Fibroblast of peridontal ligament (primary cell): ENCODE measurements around the gene IL36RN.

ENCODE experiments used
- DNase-seq: peaks from one replicate; pipeline ENCODE4 v3.0.0-alpha.2; 2010; ENCODE audit errors: extremely low read depth

IL36RN gene

GRCh38 chr2:113058998-113059960, at the start of gene IL36RN:
Gene IL36RN, plus strand, starts transcription at chr2:113059198. Its CDS starts 241 bp downstream, at chr2:113059439.
- DNase-seq: no peak

DNA sequence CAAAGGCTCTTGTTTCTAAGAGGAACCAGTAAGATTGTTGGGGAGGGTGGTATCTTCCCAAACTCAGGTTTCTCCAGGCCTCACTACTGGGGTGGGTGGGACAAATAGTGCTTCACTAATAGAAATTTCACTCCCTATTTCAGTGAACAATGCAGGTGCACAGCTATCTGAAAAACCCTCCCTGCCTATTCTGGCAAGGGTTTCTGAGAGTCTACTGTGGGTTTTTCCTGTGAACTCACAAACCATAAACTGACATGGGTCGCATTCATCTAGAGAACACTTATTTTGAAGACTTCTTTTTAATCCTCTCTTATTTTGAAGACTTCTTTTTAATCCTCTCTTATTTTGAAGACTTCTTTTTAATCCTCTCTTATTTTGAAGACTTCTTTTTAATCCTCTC, 49.4 kb upstream of the IL36RN start:
- DNase-seq: no peak

DNA sequence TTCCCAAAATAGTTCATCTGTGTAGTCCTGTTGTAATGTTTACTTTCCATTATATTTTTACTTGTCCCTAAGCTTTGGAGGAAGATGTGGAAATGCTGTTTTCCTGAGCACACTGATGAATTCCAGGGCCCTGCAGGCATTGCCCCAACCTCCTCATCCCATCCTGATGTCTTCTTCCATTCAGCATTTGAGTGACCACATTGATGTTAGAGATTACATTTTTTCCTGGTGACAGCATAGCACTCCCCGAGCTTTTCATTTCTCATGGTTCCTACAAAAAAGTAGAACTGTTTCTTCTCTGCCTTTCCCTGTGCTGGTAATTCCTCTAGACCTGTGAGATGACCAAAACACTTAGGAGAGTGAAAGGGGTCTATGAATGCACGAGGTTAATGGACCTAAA, 48.9 kb upstream of the IL36RN start:
- DNase-seq: no peak

GRCh38 chr2:113011108-113011507, 47.9 kb upstream of the IL36RN start:
- no peak for DNase-seq

DNA sequence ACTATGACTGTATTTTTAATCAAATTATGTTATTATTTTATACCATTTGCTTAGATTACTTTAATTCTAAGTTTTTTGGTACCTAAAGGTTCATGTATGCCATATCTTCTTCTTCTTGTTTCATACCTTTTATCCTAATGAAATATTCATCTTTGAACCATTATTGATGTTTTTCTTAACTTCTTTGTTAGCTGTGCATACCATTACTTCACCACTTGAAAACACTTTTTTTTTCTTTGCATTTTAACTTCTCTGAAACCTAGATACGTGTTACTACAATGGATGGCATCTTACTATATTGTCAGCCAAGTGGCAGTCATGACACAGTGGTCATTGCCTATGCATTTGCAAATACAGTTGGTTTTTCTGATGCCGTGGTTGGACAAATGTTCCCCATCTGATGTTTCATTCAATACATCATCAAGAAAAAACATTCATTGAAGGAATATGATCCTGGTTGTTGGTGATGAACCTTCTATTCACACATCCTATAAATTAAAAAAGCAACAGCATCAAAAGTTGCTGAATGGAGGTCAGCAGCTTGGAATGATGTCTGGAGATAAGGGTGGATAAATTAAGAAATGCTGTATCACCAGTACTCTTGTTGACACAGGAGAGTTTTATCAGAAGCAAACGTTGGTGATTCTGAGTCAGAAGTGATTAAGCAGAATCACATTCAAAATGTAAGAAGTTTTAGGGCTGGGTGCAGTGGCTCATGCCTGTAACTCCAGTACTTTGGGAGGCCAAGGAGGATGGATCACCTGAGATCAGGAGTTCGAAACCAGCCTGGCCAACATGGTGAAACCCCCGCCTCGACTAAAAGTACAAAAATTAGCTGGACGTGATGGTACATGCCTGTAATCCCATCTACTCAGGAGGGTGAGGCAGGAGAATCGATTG, 46.3 kb upstream of the IL36RN start:
- DNase-seq: no peak

DNA sequence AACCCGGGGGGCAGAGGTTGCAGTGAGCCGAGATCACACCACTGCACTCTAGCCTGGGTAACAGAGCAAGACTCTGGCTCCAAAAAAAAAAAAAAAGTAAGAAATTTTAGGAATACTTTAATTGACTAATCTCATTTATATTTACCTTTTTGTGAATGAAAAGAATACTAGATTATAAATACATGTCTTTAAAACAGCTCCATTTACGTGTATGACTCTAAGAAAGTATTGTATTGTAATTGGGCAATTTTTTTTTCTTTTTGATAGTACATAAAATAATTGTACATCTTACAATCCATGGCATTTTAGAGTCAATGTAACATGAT, 45.7 kb upstream of the IL36RN start:
- DNase-seq: no peak

DNA sequence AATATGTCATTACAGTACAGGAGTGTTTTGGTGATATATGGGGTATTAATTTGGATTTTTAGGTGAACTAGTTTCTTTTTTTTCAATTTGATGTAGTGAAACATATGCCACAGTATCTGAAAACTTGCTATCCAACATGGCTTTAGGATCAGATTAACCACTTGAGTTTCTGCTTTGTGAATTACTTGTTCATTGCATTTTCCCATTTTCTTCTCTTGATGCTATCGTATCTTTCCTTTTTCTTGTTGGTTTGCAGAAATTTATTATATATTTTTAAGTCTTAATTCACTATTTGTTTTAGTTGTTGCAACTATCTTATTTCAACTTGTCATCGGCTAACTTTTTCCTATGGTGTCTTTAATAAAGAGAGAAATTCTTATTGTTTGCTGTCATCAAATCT, 44.9 kb upstream of the IL36RN start:
- DNase-seq: no peak

DNA sequence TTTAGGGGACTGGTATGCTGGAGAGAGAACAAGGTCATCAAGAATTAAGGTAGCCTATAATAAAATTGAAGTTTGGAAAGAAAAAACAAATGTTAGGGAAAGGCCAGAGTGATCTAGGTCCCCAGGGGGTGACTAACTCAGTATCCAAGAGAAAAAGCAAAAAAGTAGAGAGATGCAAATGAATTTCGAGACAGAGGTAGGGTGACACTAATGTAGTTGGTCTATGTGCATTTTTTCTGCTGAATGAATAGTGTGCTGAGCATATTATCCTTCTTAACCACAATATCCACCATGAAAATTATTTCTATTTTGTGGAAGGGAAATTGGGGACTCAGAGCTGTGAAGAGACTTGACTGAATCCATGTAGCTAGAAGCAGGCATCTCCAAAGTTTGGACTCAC, 44.0 kb upstream of the IL36RN start:
- no peak for DNase-seq

- DNase-seq: no peak
Measured at GRCh38 chr2:113015655-113016054, 43.3 kb upstream of the IL36RN start.

- DNase-seq: no peak
Measured at GRCh38 chr2:113018509-113018908, 40.5 kb upstream of the IL36RN start.

GRCh38 chr2:113021312-113021711, 37.7 kb upstream of the IL36RN start:
- no peak for DNase-seq

DNA sequence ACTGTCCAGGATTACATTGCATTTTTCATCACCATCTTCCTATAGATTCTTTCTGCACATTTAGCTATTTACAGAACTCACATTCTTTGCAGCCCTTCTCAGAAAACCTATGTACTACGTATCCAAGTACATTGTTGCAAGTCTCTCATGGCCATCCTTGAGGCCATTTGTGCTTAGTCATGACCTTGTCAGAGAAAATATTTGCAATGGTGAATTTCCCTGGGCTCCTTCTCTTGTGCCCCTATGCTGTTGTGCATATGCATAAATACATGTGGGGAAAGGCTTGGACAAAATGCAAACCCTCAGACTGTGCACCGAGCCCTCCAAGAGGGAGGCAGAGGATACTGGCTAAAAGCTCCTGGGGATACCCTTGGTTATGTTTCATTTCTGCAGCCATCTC, 34.2 kb upstream of the IL36RN start:
- DNase-seq: no peak

DNA sequence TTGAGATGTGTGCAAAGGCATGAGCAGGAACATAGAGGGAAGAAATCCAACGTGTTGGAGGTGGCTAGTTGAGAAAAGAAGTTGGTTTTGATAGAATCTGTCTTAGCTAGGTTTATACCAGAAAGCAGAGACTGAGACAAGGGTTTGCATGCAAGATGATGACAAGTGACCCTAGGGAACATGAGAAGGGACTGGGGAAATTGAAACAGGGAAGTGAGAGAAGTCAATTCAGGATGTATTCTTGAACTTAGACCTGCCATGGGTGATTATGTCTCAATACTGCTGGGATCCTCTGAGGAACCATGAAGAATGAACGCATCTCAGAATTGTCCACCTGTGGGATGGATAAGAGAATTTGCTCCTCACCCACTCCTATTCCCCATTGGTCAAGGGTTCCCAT, 33.3 kb upstream of the IL36RN start:
- DNase-seq: no peak

- DNase-seq: no peak
Measured at GRCh38 chr2:113027691-113028090, 31.3 kb upstream of the IL36RN start.

- DNase-seq: no peak
Measured at GRCh38 chr2:113028112-113028511, 30.9 kb upstream of the IL36RN start.

DNA sequence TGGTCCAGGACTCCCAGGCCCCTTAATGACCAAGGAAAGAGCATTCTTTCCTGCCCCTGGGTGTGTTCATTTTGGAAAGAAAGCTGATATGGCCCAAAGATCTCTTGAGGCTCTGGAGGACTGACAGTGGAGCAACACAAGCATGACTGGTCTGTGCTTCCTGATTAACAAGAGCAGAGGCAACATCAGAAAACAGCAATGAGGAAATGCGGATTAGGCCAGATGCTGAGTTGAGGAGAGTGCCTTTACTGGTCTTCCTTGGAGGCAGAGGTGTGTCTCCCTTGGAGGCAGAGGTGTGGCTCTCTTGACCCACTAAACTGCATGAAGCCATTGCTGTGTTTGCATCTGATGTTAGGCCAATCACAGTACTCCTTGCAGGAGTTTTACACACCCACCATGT, 26.3 kb upstream of the IL36RN start:
- no peak for DNase-seq

DNA sequence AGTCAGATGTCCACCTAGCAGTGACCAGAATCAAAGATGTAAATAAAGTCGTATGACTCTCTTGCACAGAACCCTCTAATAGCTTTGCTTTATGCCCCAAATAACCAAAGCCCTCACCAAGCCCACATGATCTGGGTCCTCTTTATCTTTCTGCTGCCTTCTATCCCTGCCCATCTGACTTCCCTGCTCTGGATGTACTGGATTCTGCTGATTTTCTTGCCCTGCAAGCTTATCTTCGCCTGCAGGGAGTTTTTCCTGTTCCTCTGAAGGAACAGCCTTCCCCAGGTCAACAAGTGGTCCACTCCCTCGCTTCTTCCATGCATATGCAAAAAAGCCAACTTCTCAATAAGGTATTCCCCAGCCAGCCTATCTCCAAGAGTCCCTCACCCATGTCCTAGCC, 25.0 kb upstream of the IL36RN start:
- DNase-seq: no peak

- DNase-seq: no peak
Measured at GRCh38 chr2:113036763-113037162, 22.2 kb upstream of the IL36RN start.

- DNase-seq: no peak
Measured at GRCh38 chr2:113038291-113038690, 20.7 kb upstream of the IL36RN start.

GRCh38 chr2:113039158-113039557, 19.8 kb upstream of the IL36RN start:
- DNase-seq: no peak

- no peak for DNase-seq
Measured at GRCh38 chr2:113039719-113040118, 19.3 kb upstream of the IL36RN start.

GRCh38 chr2:113041871-113042270, 17.1 kb upstream of the IL36RN start:
- DNase-seq: no peak

GRCh38 chr2:113046465-113046864, 12.5 kb upstream of the IL36RN start:
- no peak for DNase-seq
